ENCODE results near the gene SERPINH1.
A peak's percentile ranks its signal among the peaks of the same experiment; 100 is the strongest.
"Not testable (repeated sequence)": the region's sequence is repeated elsewhere in the genome, so short reads cannot be mapped to it uniquely, and the experiment has no call there.

Gene SERPINH1

DNA sequence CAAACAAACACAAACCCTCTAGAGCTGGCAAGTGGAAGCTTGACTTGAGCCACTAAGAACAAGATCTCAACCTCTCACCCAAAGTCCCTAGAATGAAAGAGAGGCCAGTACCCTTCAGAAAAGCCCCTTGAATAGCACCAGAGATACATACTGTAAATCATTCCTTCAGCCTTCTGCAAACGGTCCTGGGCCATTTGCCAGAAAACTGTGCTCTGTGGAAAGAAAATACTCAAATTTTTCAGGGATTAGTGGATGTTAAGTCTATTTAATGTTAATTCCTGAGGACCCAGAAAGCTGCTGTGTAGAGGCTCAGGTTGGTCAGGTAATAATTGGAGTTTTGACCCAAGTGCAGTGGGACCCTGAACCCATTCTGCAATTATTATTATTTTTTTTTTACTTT is 16.9 kb downstream of the SERPINH1 start:
- no peak for DNase-seq

DNA sequence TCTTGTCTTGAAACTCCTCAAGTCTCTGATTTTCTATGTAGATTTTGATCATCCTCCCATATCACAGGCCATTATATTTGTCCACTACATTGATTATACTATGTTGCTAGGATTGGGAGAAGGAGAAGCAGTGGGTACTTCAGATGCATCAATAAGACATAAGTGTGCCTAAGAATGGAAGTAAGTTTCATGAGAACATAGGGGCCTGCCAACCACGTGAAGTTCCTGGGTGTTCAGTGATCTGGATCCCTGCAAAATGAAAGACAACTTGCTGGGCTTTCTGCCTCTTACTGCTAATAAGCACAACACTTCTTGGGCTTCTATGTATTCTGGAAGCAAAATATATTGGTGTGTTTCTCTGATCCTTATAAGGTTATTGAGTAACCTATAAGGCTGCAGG is 17.8 kb downstream of the SERPINH1 start:
- DNase-seq = no peak

DNA sequence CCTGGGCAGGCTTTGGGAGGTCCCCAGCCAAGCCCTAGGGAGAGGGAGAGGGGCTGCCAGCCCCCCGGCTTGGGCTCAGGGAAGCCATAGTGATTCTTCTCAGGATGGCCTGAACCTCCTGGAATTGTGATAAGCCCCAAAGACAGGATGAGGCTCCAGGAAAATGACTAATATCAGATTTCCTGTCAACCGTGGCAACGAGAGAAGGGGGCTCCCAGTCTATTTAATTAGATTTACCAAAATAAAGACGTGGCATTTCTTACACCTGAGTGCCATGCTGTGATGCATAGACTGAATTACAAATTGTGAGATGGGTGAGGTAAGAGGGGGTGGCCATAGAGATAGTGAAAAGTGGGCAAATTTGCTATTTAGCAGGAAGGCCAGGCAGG is 20.4 kb downstream of the SERPINH1 start:
- no peak for DNase-seq

DNA sequence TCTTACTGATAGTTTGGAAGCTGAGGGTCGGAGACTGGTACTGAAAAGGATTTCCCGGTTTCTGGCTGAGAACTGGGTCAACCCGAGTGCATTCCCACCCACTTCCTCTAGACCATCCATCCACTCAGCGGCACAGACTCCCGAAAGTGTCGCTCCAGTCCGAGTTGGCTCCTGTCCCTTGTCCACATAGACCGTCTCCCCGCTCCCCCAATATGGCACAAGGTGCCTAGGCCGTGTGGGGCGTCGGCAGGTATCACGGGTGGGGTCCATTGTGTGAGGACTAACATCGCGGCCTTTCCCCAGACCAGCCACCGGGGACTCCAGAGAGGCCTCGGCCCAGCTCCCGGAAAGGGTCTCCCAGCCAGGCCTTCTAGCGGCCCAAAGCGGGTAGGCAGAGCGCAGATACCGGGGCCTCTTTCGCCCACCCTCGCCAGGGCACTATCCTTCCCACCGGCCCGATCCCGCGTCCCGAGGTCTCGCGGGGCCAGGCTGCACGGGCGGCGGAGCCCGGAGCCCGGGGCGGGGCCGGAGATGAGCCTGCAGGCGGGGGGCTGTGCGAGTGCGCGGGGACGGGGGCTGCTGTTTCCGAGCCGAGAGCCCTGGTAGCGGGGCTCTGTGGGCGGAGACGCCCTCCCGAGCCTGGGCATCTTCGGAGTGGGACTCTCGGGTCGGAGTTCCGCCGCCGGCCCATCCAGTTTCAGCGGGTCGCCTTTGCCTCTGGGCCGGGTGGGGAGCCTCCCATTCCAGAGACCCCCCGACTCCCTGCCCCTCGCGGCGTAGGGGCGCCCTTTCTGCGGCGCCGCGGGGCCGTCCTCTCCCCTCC is 21.1 kb downstream of the SERPINH1 start:
- DNase-seq = peak; percentile 68 to 69

DNA sequence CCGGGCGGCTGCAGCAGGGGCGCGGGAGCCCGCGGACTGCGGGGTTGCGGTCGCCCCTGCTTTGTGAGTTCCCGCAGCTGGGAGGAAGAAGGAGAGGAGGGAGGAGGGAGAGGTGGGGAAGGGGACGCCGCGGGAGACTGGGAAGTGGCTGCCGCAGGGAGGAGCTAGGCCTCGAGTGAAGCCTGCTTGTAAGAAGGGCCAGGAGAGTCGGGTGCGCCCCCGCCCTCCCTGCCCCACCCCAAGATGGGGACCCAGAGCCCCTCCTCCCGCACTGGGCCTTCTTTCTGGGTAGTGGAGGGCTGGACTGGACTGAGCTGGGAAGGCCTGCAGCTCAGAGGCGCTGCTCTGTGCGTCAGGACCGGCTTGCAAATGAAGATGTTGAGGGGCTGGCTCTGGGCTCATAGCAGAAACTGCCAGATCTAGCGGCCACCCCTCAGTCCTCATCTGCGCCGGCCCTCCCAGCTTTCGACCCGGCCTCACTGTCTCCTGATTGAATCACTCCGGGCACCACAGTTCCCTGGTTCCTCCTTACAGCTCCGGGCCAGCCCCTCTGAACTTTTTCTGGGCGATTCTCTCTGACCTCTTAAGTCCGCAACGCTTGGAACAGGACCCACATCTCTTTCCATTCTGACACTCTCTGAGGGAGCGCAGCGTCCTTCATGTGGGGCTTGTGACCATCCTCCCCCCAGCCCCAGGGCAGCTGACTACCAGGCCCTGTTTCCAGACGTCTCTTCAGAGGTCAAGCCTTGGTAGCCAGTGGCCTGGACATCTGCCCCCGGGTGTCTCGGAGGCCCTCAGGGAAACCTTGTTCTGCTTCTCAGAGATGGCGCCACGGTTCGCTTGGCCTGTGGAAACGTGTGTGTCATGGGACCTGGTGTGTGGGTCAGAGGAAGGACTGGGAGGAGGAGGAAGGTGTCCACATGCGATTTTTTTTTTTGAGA is 21.9 kb downstream of the SERPINH1 start:
- peak in 1 of 2 experiments; percentile 17 for DNase-seq

DNA sequence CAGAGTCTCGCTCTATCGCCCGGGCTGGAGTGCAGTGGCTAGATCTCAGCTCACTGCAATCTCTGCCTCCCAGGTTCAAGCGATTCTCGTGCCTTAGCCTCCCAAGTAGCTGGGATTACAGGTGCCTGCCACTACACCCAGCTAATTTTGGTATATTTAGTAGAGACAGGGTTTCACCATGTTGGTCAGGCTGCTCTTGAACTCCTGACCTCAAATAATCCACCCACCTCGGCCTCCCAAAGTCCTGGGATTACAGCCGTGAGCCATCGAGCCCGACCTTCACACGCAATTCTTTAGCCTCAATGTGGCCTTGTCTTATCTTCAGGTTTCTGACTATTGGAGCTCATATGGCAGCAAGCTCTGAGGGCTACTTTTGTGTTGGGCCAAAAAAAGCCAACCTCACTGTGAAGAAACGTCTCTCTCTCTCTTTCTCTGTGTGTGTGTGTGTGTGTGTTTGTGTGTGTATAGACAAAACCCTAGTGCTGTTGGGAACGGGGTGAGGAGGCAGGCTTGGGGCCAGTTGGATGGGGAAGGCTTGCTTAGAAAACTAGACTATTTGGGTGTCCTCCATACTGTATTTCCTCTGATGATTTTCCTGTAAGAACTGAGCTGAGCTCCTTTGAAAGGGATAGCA is 22.7 kb downstream of the SERPINH1 start:
- DNase-seq = not testable (repeated sequence)

DNA sequence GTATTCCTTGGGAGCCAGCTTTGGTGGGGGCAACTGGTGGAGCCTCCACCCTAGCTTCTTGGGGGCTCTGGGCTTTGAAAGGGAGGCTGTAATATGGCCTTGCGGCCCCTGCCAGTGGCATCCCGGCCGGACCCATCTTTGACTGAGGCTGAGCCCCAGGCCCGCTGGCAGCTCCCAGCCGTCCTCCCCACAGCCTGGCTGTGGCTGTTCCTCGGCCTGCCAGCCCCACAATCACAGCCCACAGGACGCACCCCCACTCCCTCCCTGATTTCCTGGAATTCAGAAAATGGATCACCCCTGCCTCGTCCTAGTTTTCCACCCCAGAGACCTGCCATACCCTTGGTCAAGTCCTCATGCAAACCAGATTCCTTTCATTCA is 23.2 kb downstream of the SERPINH1 start:
- DNase-seq = no peak

DNA sequence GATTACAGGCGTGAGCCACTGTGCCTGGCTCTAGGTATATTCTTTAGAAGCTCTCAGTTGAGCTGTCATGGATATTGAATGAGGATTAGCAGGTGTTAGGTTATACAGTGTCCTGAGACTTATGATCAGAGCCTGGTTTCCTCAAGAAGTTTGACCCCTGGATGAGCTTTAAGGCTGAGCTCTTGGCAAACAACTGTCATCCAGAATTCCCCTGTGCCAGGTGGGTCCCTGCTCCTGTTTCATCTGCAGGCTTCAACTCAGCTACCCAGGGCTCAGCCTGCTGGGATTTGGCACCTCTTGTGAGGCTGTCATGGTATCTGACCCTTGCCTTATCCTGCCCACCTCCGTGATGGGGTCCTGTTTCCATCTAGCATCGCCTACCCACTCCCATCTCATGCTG is 24.3 kb downstream of the SERPINH1 start:
- no peak for DNase-seq

DNA sequence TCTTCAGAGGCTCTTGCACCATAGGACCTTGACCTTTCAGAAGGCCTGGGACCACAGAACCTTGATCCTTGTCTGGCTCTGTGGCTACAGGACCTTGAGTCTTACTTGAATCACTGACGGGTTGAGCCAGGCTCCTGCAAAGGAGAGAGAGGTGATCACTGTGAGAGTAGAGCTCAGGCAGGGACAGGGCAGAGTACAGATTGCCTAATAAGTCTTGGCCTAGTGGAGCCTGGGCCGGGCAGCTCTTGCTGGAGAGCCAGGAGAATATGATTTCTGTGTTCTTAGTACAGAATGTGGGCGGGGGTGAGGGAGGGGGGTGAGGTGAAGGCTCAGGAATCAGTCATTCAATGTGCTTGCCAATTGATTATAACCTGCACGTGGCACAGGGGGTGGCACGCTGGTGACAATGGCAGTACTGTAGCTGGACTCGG is 26.0 kb downstream of the SERPINH1 start:
- no peak for DNase-seq

DNA sequence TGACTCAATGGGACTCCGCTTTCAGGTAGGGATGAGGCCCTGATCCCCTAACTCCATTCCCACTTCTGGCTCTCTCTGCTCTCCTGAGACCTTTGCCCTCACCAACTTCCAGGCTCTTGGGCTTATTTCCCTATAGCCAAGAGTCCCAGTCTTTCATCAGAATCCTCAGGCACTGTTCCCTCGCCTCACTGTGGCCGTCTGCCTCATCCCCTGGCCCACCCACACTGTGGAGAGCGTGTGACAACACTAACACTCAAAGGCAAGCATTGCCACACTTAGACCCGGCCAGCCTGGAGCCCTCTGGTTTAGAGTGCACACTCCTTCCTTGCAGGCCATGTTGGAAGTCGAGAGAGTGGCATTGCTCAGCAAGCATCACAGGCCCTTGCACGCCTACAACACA is 27.0 kb downstream of the SERPINH1 start:
- DNase-seq = no peak

DNA sequence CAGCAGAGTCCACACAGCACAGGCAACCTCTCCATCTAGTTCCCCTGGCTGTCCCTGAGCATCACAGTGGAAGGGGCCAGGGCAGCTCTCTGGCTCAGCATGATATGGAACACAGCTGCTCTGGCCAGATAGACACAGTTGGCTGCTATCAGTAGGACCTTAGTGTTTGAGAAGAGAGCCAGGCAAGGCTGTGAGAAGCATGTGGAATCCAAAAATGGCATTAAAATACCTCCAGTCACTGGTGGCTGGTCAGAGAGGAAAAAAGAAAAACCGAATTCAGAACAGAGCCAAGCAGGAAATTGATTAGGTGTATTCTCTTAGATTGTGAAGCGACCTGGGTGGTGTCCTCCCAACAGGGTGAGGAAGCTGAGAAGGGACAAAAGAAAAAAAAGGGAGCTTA is 27.9 kb downstream of the SERPINH1 start:
- no peak for DNase-seq

DNA sequence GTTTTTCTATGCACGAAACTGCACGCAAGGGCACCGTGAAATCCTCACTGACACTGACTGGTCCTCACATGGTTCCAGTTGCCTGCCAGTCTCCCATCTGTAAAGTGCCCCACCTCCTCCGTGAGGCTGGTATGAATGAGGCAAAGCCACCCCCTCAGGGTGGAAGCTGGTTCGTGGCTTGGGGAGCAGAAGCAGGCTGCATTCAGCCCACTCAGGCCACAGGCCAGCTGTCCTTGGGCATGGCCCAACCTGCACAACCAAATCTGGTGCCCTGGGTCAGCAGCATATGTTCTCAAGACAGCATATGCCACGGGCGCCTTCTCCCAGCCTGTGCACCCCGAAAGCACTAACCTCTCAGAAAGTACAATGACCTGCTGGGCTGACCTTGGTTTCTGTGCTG is 29.3 kb downstream of the SERPINH1 start:
- DNase-seq = no peak

DNA sequence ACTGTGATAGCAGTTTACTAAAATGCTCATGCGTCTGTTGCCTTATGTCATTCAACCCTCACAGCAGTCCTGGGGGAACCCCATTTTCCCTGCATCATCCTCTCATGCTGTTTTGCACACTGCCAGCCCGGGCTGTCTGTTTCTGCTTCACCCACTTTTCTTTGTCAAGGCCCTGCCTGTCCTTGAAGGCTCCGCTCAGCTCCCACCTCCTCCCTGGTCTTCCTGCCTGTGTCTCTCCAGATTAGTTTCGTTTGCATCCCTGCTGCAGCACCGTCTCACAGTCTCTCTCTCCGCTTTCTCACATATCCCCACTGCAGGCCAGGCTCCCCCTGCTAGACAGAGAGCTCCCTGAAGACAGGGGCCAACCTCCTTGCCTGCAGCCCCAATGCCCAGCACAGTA is 29.9 kb downstream of the SERPINH1 start:
- DNase-seq = no peak

DNA sequence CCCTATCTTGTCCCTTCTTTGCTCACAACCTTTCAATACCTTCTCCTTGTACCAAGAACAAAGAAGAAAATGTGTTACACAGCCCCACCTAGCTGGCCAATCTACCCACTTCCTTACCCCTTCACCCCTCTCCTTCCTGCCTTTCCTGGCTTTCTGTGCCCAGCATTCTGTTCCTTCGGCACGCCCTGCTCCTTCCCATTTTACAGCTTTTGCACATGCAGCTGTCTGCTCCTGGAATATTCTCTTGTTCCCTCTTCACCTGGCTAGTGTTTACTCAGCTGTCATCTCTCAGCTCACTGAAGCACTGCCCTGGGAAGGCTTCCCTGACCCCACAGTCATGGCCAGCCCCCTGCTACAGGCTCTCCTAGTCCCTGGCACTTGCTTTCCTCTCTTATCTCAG is 30.7 kb downstream of the SERPINH1 start:
- no peak for DNase-seq

DNA sequence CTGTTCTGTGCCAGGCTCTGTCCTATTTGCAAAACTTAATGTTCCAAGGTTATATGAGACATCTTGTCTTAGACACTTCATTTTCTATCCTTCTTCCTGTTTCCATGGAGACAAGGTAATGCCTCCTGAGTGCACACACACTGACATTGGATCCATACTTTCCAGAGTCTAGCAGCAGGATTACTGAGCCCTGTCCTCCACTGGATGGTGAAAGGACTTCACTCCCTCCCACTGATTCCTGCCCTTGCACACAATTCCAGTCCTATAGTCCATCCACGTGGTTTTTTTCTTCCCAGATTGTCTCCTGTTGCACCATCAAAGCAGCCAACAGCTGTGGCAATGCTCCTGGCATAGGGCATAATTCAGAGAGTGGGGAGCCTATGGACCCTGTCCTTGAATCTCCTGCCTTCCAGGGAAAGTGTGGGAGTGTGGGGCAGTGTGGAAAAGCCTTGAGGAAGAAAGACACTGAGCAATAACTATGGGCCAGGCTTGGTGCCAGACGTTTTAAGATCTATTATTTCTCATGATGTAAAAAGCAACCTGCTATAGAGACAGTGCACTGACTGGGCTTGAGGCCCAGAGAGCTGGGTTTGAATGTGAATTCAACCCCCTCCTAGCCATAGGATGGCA is 31.3 kb downstream of the SERPINH1 start:
- no peak for DNase-seq

DNA sequence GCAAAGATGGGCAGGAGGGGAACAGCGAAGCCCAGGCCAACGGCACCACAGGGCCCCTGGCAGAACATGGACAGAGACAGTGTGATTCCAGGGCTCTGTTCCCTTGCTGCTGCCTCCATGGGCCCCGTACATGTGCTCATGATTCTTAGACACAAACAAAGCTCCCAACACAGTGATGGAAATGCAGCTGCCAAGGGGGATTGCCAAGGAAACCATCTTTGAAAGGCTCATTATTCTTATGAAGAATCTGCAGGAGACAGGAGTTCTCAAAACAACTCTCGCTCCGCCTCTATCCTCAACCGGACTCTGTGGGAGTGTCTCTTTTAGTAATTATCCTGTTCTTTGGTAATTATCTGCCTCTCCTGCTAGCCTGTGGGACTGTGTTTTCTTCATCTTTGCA is 32.2 kb downstream of the SERPINH1 start:
- no peak for DNase-seq

DNA sequence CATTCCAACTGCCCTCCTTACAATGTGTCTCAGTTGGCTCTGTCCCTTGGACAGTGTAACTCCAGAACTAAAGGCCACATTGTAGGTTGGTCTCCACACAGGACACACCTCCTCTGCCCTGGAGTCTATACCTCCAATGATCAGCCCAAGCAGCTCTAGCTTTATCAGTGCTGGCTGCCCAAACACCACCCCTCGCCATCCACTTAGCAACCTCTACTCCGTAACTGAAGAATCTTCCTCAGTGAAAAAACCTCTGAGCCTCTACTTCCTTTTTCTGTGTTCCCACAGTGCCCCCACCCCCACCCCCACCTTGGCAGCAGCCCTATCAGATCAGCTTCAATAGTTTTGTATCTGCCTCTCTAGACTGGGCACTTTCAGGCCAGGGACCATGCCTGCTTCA is 33.4 kb downstream of the SERPINH1 start:
- DNase-seq = no peak

DNA sequence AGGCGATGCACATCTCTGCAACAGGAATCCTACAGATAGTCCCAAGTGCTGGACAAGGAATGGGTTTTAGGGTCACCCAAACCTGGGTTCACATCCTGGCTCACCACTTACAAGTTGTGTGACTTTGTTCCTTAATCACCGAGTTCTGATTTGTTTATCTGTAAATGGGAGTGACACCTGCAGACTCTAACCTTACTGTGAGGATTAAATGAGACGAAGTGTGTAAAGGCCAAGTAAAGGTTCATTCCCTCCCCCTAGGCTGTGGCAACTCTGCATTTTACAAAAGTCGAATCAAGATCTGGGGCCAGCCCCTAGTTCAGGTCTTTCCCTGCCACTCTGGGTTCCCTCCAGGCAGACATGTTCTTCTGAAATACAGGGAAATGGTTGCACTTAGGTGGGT is 34.9 kb downstream of the SERPINH1 start:
- no peak for DNase-seq

DNA sequence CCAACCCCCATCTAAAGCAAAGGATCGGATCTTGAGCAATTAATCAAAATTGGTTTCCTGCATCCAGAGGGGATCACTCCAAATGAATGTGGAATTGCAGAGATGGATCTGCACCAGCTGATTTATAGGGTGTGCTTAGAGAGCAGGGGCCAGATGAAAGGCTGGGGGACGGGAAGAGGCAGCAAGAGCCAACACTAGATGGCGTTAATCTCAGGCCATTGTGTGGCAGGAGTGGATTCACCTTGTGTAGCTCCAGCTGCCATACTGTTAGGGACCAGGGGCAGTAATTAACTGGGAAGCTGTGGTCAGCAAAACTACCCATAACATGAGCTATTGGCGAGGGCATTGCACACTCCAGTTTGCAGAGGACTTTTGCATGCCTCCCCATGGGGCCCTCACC is 35.6 kb downstream of the SERPINH1 start:
- no peak for DNase-seq

DNA sequence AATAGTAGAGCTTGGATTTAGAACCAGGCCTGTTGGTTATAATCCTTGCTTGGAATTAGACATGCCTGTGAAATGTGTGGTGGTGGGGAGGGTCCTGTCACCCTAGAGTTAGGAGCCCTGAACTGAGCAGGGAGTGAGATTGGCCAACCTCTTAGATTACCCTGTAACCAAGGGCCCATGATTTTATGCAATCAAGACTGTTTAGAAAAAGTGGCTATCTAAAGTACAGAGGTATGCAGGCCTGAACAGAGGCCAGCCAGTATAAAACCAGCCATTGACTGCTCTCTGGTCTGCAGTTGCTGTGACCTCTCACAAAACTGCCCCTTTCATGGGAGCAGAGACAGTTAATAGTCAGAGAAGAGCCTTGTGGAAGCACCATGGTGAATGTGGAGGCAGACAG is 36.2 kb downstream of the SERPINH1 start:
- no peak for DNase-seq

DNA sequence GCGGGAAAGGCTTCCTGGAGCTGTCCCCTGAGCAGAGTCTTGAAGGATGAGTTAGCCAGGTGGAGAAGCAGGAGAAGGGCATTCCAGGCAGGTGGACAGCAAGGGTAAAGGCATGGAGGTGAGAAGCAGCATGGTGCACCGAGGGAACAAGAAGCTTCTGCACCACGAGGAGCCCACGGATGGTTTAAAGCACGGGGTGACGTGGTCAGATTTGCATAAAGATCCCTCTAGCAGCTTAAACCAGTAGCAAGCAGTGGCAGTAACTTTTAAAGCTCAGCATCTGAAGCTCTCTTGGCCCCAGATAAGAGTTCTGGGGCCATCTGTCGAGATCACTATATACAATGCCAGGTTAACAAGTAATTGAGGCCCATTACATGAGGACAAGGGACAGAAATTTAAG is 36.8 kb downstream of the SERPINH1 start:
- no peak for DNase-seq

DNA sequence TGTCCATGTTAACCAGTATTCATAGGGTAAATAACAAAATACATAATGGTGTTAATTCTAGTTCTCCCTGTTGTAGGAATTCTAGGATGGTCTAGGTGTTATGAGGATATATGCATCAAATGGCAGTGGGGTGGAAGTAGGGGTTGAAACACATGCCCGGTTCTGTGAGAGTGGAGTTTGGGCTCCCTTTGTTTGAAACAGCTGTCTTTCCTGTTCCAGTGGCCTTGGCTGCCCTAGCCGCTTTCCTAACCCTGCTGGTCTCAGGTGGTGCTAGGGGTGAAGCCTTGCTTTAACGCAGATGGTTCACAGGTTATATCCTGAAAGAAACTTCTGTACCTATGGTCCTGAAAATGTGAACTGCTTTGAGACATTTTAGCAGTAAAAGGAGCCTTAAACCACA is 38.3 kb downstream of the SERPINH1 start:
- DNase-seq = no peak

DNA sequence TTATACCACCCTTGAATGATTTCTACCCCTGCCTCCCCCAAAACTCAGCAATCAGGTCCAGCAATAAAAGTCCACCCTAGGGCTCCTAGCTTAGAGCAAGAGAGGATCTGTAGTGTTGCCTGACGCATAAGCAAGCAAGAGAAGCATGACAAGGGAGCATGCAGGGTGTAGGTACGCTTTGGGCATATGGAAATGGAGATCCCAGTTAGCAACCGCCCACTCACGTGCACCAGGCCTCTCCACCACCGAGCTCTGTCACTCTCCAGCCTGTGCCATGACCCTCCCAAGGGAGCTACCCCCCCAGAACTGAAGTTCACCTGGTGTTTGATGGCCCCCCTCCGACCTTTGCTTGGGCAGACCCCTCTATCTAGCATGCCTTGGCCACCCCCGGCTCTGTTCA is 39.4 kb downstream of the SERPINH1 start:
- DNase-seq = no peak

Measured in activated CD4-positive, alpha-beta T cell treated with anti-CD3 and anti-CD28 coated beads, Interleukin-2, amount 50 U/mL, for 48 hours (primary cell).